Measurements from ENCODE around the gene LPA.

DNA sequence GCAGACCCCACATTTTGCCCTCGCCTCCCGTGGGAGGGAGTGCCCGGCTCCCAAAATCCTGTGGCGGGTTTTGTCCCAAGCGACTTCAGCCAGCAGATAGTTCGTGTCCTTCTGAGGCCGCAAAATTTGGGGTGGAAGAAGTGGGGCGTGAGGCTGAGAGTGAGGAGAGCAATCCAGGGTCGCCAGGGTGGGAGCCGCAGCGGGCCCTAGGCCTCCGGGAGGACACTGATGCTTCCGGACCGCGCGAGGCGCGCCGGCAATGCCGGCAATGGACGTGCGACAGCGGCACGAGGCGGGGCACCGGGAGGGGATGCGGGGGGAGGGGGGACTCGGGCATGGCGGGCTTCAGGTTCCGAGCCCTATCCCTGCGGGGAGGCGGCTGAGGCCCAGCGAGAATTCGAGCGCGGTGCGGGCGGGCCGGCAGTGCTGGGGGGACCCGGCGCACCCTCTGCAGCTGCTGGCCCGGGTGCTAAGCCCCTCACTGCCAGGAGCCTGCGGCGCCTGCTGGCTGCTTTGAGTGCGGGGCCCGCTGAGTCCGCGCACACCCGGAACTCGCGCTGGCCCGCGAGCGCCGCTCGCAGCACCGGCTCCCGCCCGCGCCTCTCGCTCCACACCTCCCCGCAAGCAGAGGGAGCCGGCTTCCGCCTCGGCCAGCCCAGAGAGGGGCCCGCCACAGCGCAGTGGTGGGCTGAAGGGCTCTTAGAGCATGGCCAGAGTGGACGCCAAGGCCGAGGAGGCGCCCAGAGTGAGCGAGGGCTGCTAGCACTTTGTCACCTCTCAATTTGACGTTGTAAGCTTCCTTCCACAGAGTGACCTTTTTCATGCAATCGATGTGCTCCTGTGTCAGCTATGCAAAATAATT is 143.8 kb downstream of the LPA start:
- TF ChIP-seq POLR2A (IDR thresholded peaks at IDR 0.05): peak in 1 of 2 donors; percentile 23
- TF ChIP-seq, protein P1, sequence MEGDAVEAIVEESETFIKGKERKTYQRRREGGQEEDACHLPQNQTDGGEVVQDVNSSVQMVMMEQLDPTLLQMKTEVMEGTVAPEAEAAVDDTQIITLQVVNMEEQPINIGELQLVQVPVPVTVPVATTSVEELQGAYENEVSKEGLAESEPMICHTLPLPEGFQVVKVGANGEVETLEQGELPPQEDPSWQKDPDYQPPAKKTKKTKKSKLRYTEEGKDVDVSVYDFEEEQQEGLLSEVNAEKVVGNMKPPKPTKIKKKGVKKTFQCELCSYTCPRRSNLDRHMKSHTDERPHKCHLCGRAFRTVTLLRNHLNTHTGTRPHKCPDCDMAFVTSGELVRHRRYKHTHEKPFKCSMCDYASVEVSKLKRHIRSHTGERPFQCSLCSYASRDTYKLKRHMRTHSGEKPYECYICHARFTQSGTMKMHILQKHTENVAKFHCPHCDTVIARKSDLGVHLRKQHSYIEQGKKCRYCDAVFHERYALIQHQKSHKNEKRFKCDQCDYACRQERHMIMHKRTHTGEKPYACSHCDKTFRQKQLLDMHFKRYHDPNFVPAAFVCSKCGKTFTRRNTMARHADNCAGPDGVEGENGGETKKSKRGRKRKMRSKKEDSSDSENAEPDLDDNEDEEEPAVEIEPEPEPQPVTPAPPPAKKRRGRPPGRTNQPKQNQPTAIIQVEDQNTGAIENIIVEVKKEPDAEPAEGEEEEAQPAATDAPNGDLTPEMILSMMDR (IDR thresholded peaks at IDR 0.05): peak in 4 of 6 experiments; percentile 2 to 92 (median 58)

Data from adrenal gland (tissue), 5 donors.